Measurements from ENCODE around the gene FUT7. TPM values are rescaled to one million over a fixed set of nuclear protein-coding genes. Genes with fewer than 3 reads are reported as not detected.
A peak's percentile ranks its signal among the peaks of the same experiment; 100 is the strongest.

The FUT7 gene
- total and polyA plus RNA-seq, 9 of the 15 experiments (the other 6 are each of a cell fraction or from before 2014, with no cell fraction given), result not detected

- TF ChIP-seq CUX1 (CRISPR knock-in tag; IDR thresholded peaks at IDR 0.05) (peak; percentile 99), CAMTA2 (CRISPR knock-in tag; conservative IDR thresholded peaks at IDR 0.05) (peak; percentile 97), ZNF766 (CRISPR knock-in tag; conservative IDR thresholded peaks at IDR 0.05) (peak; percentile 100), MAFK (IDR thresholded peaks at IDR 0.05; ENCODE audit: low read length) (no peak), PPARD (CRISPR knock-in tag; IDR thresholded peaks at IDR 0.05) (peak; percentile 92), ZNF23 (CRISPR knock-in tag; IDR thresholded peaks at IDR 0.05) (peak; percentile 94), YBX1 (IDR thresholded peaks at IDR 0.05) (no peak), CXXC5 (CRISPR knock-in tag; IDR thresholded peaks at IDR 0.05) (peak; percentile 96), JUND (IDR thresholded peaks at IDR 0.05; ENCODE audit: borderline replicate concordance, low read depth, low read length) (no peak), JUND (tag; IDR thresholded peaks at IDR 0.05; ENCODE audit: borderline replicate concordance, low read depth, low read length) (peak; percentile 80; the same call in 1 of the 3 replicates), THRB (CRISPR knock-in tag; conservative IDR thresholded peaks at IDR 0.05) (peak; percentile 99), TEAD1 (CRISPR knock-in tag; IDR thresholded peaks at IDR 0.05) (peak in 1 of 2 experiments; percentile 99; a peak in 2 of 4 replicates), FOXO4 (CRISPR knock-in tag; IDR thresholded peaks at IDR 0.05) (peak; percentile 99), ZNF77 (CRISPR knock-in tag; IDR thresholded peaks at IDR 0.05) (peak; percentile 82; the same call in 1 of the 2 replicates), GTF2A2 (tag; IDR thresholded peaks at IDR 0.05) (peak; percentile 99), TEAD2 (tag; IDR thresholded peaks at IDR 0.05) (peak; percentile 96), CLOCK (CRISPR knock-in tag; IDR thresholded peaks at IDR 0.05; ENCODE audit: borderline replicate concordance) (peak; percentile 96), NFXL1 (CRISPR knock-in tag; IDR thresholded peaks at IDR 0.05) (peak; percentile 99), NUFIP1 (IDR thresholded peaks at IDR 0.05; ENCODE audit: partially characterized antibody) (peak; percentile 79)
These were observed 42.9 kb upstream of the FUT7 start (continued) for GRCh38 chr9:137074657-137075274.
